ENCODE results near the gene MPV17L.

DNA sequence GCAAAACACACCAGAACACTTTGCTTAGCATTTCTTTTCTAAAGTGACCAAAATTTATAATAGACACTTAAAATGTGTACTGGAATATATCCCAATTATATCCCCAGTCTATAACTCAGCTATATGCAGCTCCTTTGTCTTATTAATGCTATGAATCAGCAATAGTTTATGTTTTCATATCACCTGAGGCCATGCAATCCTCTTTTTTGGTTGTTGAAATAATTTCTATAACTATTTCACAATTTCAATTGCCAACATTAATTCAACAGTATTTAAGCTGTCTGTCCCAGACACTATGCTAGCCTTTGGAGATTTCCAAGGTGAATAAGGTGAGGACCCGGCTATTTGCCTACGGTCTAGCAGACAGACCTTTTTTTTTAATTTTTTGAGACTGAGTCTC is 21.6 kb downstream of the MPV17L start:
- no peak for TF ChIP-seq POLR2A (IDR thresholded peaks at IDR 0.05)
- TF ChIP-seq, protein P1, sequence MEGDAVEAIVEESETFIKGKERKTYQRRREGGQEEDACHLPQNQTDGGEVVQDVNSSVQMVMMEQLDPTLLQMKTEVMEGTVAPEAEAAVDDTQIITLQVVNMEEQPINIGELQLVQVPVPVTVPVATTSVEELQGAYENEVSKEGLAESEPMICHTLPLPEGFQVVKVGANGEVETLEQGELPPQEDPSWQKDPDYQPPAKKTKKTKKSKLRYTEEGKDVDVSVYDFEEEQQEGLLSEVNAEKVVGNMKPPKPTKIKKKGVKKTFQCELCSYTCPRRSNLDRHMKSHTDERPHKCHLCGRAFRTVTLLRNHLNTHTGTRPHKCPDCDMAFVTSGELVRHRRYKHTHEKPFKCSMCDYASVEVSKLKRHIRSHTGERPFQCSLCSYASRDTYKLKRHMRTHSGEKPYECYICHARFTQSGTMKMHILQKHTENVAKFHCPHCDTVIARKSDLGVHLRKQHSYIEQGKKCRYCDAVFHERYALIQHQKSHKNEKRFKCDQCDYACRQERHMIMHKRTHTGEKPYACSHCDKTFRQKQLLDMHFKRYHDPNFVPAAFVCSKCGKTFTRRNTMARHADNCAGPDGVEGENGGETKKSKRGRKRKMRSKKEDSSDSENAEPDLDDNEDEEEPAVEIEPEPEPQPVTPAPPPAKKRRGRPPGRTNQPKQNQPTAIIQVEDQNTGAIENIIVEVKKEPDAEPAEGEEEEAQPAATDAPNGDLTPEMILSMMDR (IDR thresholded peaks at IDR 0.05): no peak
- TF ChIP-seq POLR2AphosphoS5 (IDR thresholded peaks at IDR 0.05): no peak
